GM23338 (cell line): Measurements from ENCODE around the gene TENM3. TPM values are rescaled to one million over a fixed set of nuclear protein-coding genes. Genes with fewer than 3 reads are reported as not detected.

Source experiments
- ATAC-seq: fragments of 200-7000 bp; cut with Tn5 transposase; 3 replicates; pipeline ENCODE4 v1.9.1; 2020
- DNase-seq: peaks from one replicate; pipeline ENCODE4 v3.0.0-alpha.2; 2015; ENCODE audit warnings: low spot score
- H2AFZ ChIP-seq: fragments of 200-600 bp; sonication (generic); 2 replicates; pipeline ENCODE4 v1.8.0; 2016; ENCODE audit warnings: antibody characterized with exemption, mild to moderate bottlenecking, moderate library complexity
- H3F3A ChIP-seq: fragments of 200-600 bp; sonication (generic); replicated peaks from 2 replicates; pipeline ENCODE4 v1.8.0; 2017; ENCODE audit warnings: antibody characterized with exemption, mixed run types, low read depth
- H3K27ac ChIP-seq: fragments of 200-600 bp; sonication (generic); 2 replicates; pipeline ENCODE4 v1.6.1; 2016; ENCODE audit warnings: low read depth
- H3K27me3 ChIP-seq: fragments of 200-600 bp; sonication (generic); 2 replicates; pipeline ENCODE4 v1.8.0; 2016; ENCODE audit warnings: mild to moderate bottlenecking, mixed run types, moderate library complexity; ENCODE audit not compliant: insufficient read depth
- H3K36me3 ChIP-seq: fragments of 200-600 bp; sonication (generic); 2 replicates; pipeline ENCODE4 v1.8.0; 2016; ENCODE audit warnings: mild to moderate bottlenecking; ENCODE audit not compliant: insufficient read depth
- H3K4me1 ChIP-seq: fragments of 200-600 bp; sonication (generic); 2 replicates; pipeline ENCODE4 v1.8.0; 2016; ENCODE audit warnings: mild to moderate bottlenecking, moderate library complexity; ENCODE audit not compliant: insufficient read depth
- H3K4me2 ChIP-seq: fragments of 200-600 bp; sonication (generic); 2 replicates; pipeline ENCODE4 v1.7.1; 2017; ENCODE audit warnings: mixed run types
- H3K4me3 ChIP-seq: fragments of 200-600 bp; sonication (generic); 2 replicates; pipeline ENCODE4 v1.6.1; 2016; ENCODE audit warnings: mixed run types
- H3K79me2 ChIP-seq: fragments of 200-600 bp; sonication (generic); replicated peaks from 2 replicates; pipeline ENCODE4 v1.8.0; 2017; ENCODE audit warnings: mild to moderate bottlenecking; ENCODE audit not compliant: insufficient read depth
- H3K9me2 ChIP-seq: fragments of 200-600 bp; sonication (generic); 2 replicates; pipeline ENCODE4 v1.8.0; 2017; ENCODE audit not compliant: insufficient read depth
- H4K20me1 ChIP-seq: fragments of 200-600 bp; sonication (generic); replicated peaks from 2 replicates; pipeline ENCODE4 v1.8.0; 2017; ENCODE audit warnings: mild to moderate bottlenecking; ENCODE audit not compliant: insufficient read depth
- H3K27ac Mint-ChIP-seq: 2 replicates; pipeline ENCODE4 v1.8.0; 2020; ENCODE audit warnings: inconsistent platforms, mild to moderate bottlenecking, moderate library complexity, mixed read lengths
- H3K27me3 Mint-ChIP-seq: 3 replicates; pipeline ENCODE4 v1.8.0; 2022; ENCODE audit warnings: low read depth, mild to moderate bottlenecking, moderate library complexity, mixed read lengths, inconsistent platforms; ENCODE audit not compliant: insufficient read depth, poor library complexity
- H3K36me3 Mint-ChIP-seq: 3 replicates; pipeline ENCODE4 v1.8.0; 2021; ENCODE audit warnings: low read depth, mild to moderate bottlenecking, inconsistent platforms, moderate library complexity, mixed read lengths
- H3K4me1 Mint-ChIP-seq: 3 replicates; pipeline ENCODE4 v1.8.0; 2020; ENCODE audit warnings: mild to moderate bottlenecking, inconsistent platforms, mixed read lengths
- H3K4me3 Mint-ChIP-seq: 3 replicates; pipeline ENCODE4 v1.8.0; 2021; ENCODE audit warnings: moderate library complexity, mild to moderate bottlenecking, inconsistent platforms, mixed read lengths
- H3K9me3 Mint-ChIP-seq: 3 replicates; pipeline ENCODE4 v1.8.0; 2020; ENCODE audit warnings: moderate library complexity, mild to moderate bottlenecking, inconsistent platforms, mixed read lengths
- POLR2AphosphoS5 ChIP-seq: IDR thresholded peaks from 2 replicates; pipeline ENCODE4 v1.6.1; 2016; ENCODE audit warnings: antibody characterized with exemption, low read depth
- REST ChIP-seq: IDR thresholded peaks from one replicate; pipeline ENCODE4 v1.6.1; 2018; ENCODE audit warnings: antibody characterized with exemption; ENCODE audit not compliant: unreplicated experiment
- ZNF114 ChIP-seq: fragments of 250-450 bp; sonication (Bioruptor Pico); IDR thresholded peaks from 2 replicates; pipeline ENCODE4 v1.5.0; 2020; ENCODE audit warnings: mild to moderate bottlenecking, moderate library complexity
- ZNF462 ChIP-seq: fragments of 250-450 bp; sonication (Bioruptor Pico); IDR thresholded peaks from 2 replicates; pipeline ENCODE4 v1.5.0; 2020; ENCODE audit warnings: mild to moderate bottlenecking, moderate library complexity
- polyA plus RNA-seq: library from polyadenylated mRNA; unstranded; fragments of >200 nt; fragmentation: Nextera tagmentation; extraction: Ambion mirVana; gene quantifications from 2 replicates; pipeline ENCODE4 v1.2.1, GENCODE V29; 2016
- total RNA-seq: library from RNA; depleted of rRNA; stranded (reverse); fragments of >200 nt; shearing (Covaris generic); gene quantifications from 2 replicates; pipeline ENCODE4 v1.2.3, GENCODE V29; 2014

The TENM3 gene
- total and polyA plus RNA-seq, 2 experiments from 2014 or later = 22.2 to 128 TPM

GRCh38 chr4:182640491-182640890 is 397.3 kb downstream of the TENM3 start:
- H3K79me2 ChIP-seq = no peaks in the 10 kb centered on the region
- no peak overlapping the region for H2AFZ ChIP-seq
- no peak overlapping the region for H3K4me2 ChIP-seq
- DNase-seq (no peak), ATAC-seq (no peak)
- H3K4me3 ChIP-seq = no peak overlapping the region
- H3K4me1 Mint-ChIP-seq = no peaks in the 10 kb centered on the region
- no peaks in the 10 kb centered on the region for H3K9me2 ChIP-seq
- H3K27me3 Mint-ChIP-seq = no peaks in the 10 kb centered on the region
- H3F3A ChIP-seq = no peaks in the 10 kb centered on the region
- no peak overlapping the region for H3K4me3 Mint-ChIP-seq
- H3K9me3 Mint-ChIP-seq = peaks cover 4% of the 10 kb centered on the region
- H3K4me1 ChIP-seq = no peaks in the 10 kb centered on the region
- H3K36me3 Mint-ChIP-seq = peaks cover 6% of the 10 kb centered on the region
- H4K20me1 ChIP-seq = no peaks in the 10 kb centered on the region
- no peaks in the 10 kb centered on the region for H3K27me3 ChIP-seq
- no peak overlapping the region for H3K27ac Mint-ChIP-seq
- H3K36me3 ChIP-seq = no peaks in the 10 kb centered on the region
- 0 out of 2 replicates have a peak overlapping the region, but pooled peaks have one; percentile 13 for H3K27ac ChIP-seq
- no peak for TF ChIP-seq REST
- no peak for TF ChIP-seq ZNF462 (CRISPR knock-in tag)
- no peak for TF ChIP-seq ZNF114 (CRISPR knock-in tag)
- no peak for TF ChIP-seq POLR2AphosphoS5
